ENCODE measurements around the gene POTEC. TPM values are rescaled to one million over a fixed set of nuclear protein-coding genes. Genes with fewer than 3 reads are reported as not detected.
"Not testable (repeated sequence)": the region's sequence is repeated elsewhere in the genome, so short reads cannot be mapped to it uniquely, and the experiment has no call there.

Gene POTEC
- total and polyA plus RNA-seq, 2 of the 8 experiments (the other 6 are each of a cell fraction or from before 2014, with no cell fraction given): 0.07 TPM; not detected in 1

- WGBS, 2 experiments (ENCODE audit: extremely low coverage in 1 of 2, insufficient coverage in 1 of 2, insufficient read length in 1 of 2, insufficient replicate concordance in 2 of 2, low coverage in 1 of 2, low lambda C conversion rate in 2 of 2, missing lambda C conversion rate in 1 of 2): 44% methylated on average over 1 of the region's 3 CpGs; no CpG with 5 or more reads in 1 of the 2 experiments
- H3K79me2 ChIP-seq (ENCODE audit: control insufficient read depth in 1 of 2, insufficient read depth in 2 of 2, low read length in 2 of 2); H4K8ac ChIP-seq (ENCODE audit: extremely low read depth, insufficient read depth, low read length); H3K23me2 ChIP-seq (ENCODE audit: low read depth, low read length); H3K23ac ChIP-seq (ENCODE audit: insufficient read length); H3K56ac ChIP-seq (replicated peaks; ENCODE audit: insufficient read length, low read depth, low read length); H3K4me1 ChIP-seq (replicated peaks in 1 of 4; ENCODE audit: control insufficient read depth in 3 of 4, insufficient read depth in 4 of 4, low read length in 3 of 4); H2BK15ac ChIP-seq (ENCODE audit: low read length); DNase-seq (ENCODE audit: low read depth in 1 of 2, low spot score in 2 of 2); H3K27me3 ChIP-seq (replicated peaks in 1 of 4; ENCODE audit: control insufficient read depth in 3 of 4, extremely low read depth in 1 of 4, insufficient read depth in 3 of 4, low read length in 3 of 4); H3K14ac ChIP-seq (ENCODE audit: insufficient read length); H3K9me3 ChIP-seq (ENCODE audit: insufficient read depth in 2 of 2, low read depth in 1 of 2, low read length in 1 of 2); H2AFZ ChIP-seq (ENCODE audit: low read length); H3K36me3 ChIP-seq (ENCODE audit: control insufficient read depth in 2 of 4, insufficient read depth in 4 of 4, low read length in 3 of 4); H2AK5ac ChIP-seq (ENCODE audit: low read depth, low read length); H2BK12ac ChIP-seq (ENCODE audit: low read depth, low read length); H3K27ac ChIP-seq (ENCODE audit: low read depth, low read length); H4K5ac ChIP-seq (ENCODE audit: insufficient read length, low read depth, low read length); H3K4me3 ChIP-seq (ENCODE audit: extremely low read depth in 1 of 4, insufficient read depth in 2 of 4, low read depth in 3 of 4, low read length in 4 of 4); H2BK5ac ChIP-seq (ENCODE audit: low read depth, low read length); H2BK20ac ChIP-seq (ENCODE audit: low read length); H3K18ac ChIP-seq (ENCODE audit: extremely low read depth, low read length); FAIRE-seq; H2BK120ac ChIP-seq (replicated peaks; ENCODE audit: low read depth, low read length); H3K4me2 ChIP-seq (ENCODE audit: insufficient read depth in 1 of 2, low read depth in 2 of 2, low read length in 2 of 2); POLR2A ChIA-PET (ENCODE audit: partially characterized antibody); H4K91ac ChIP-seq (replicated peaks; ENCODE audit: insufficient read length, low read length); CTCF ChIA-PET (ENCODE audit: partially characterized antibody); H3K9ac ChIP-seq (replicated peaks in 1 of 4; ENCODE audit: extremely low read depth in 1 of 4, low read depth in 3 of 4, low read length in 3 of 4); H4K20me1 ChIP-seq (replicated peaks in 1 of 2; ENCODE audit: control insufficient read depth in 1 of 2, insufficient read depth in 2 of 2, low read length in 2 of 2); H3K79me1 ChIP-seq (ENCODE audit: low read depth, low read length); H3K4ac ChIP-seq (replicated peaks; ENCODE audit: insufficient read length, low read depth, low read length): not testable (repeated sequence)
Measured at GRCh38 chr18:14510707-14511106, 32.7 kb downstream of the POTEC start.

- H2BK5ac ChIP-seq (ENCODE audit: low read depth, low read length); H3K4me3 ChIP-seq (ENCODE audit: extremely low read depth in 1 of 4, insufficient read depth in 2 of 4, low read depth in 3 of 4, low read length in 4 of 4); H2BK120ac ChIP-seq (replicated peaks; ENCODE audit: low read depth, low read length); POLR2A ChIA-PET (ENCODE audit: partially characterized antibody); H2AFZ ChIP-seq (ENCODE audit: low read length); H2BK15ac ChIP-seq (ENCODE audit: low read length); H3K27me3 ChIP-seq (replicated peaks in 1 of 4; ENCODE audit: control insufficient read depth in 3 of 4, extremely low read depth in 1 of 4, insufficient read depth in 3 of 4, low read length in 3 of 4); H3K36me3 ChIP-seq (ENCODE audit: control insufficient read depth in 2 of 4, insufficient read depth in 4 of 4, low read length in 3 of 4); H2AK5ac ChIP-seq (ENCODE audit: low read depth, low read length); H4K20me1 ChIP-seq (replicated peaks in 1 of 2; ENCODE audit: control insufficient read depth in 1 of 2, insufficient read depth in 2 of 2, low read length in 2 of 2); H2BK20ac ChIP-seq (ENCODE audit: low read length); H3K18ac ChIP-seq (ENCODE audit: extremely low read depth, low read length); H4K5ac ChIP-seq (ENCODE audit: insufficient read length, low read depth, low read length); H3K4me1 ChIP-seq (replicated peaks in 1 of 4; ENCODE audit: control insufficient read depth in 3 of 4, insufficient read depth in 4 of 4, low read length in 3 of 4); FAIRE-seq; H3K79me1 ChIP-seq (ENCODE audit: low read depth, low read length); H3K23me2 ChIP-seq (ENCODE audit: low read depth, low read length); H3K9ac ChIP-seq (replicated peaks in 1 of 4; ENCODE audit: extremely low read depth in 1 of 4, low read depth in 3 of 4, low read length in 3 of 4); H4K8ac ChIP-seq (ENCODE audit: extremely low read depth, insufficient read depth, low read length); H3K23ac ChIP-seq (ENCODE audit: insufficient read length); H3K14ac ChIP-seq (ENCODE audit: insufficient read length); H3K4me2 ChIP-seq (ENCODE audit: insufficient read depth in 1 of 2, low read depth in 2 of 2, low read length in 2 of 2); CTCF ChIA-PET (ENCODE audit: partially characterized antibody); DNase-seq (ENCODE audit: low read depth in 1 of 2, low spot score in 2 of 2); H2BK12ac ChIP-seq (ENCODE audit: low read depth, low read length); H3K79me2 ChIP-seq (ENCODE audit: control insufficient read depth in 1 of 2, insufficient read depth in 2 of 2, low read length in 2 of 2); H3K27ac ChIP-seq (ENCODE audit: low read depth, low read length); H3K4ac ChIP-seq (replicated peaks; ENCODE audit: insufficient read length, low read depth, low read length); H4K91ac ChIP-seq (replicated peaks; ENCODE audit: insufficient read length, low read length); H3K56ac ChIP-seq (replicated peaks; ENCODE audit: insufficient read length, low read depth, low read length): not testable (repeated sequence)
- 85% methylated on average over 3 of the region's 8 CpGs; no CpG with 5 or more reads in 1 of the 2 experiments for WGBS, 2 experiments (ENCODE audit: extremely low coverage in 1 of 2, insufficient coverage in 1 of 2, insufficient read length in 1 of 2, insufficient replicate concordance in 2 of 2, low coverage in 1 of 2, low lambda C conversion rate in 2 of 2, missing lambda C conversion rate in 1 of 2)
- peaks cover 7 to 37% of the 10 kb centered on the region in 2 experiments; a peak in 2 of 4 replicates for H3K9me3 ChIP-seq (ENCODE audit: insufficient read depth in 2 of 2, low read depth in 1 of 2, low read length in 1 of 2)
Measured at GRCh38 chr18:14503691-14504090, 39.7 kb downstream of the POTEC start.
